Measurements from ENCODE around the gene ALG6. TPM values are rescaled to one million over a fixed set of nuclear protein-coding genes. Genes with fewer than 3 reads are reported as not detected.

Gene ALG6
- total RNA-seq (2022; extraction: Qiagen RNA extraction): 5.8 to 6.6 TPM (median 6.1 TPM) in 5 replicates

DNA sequence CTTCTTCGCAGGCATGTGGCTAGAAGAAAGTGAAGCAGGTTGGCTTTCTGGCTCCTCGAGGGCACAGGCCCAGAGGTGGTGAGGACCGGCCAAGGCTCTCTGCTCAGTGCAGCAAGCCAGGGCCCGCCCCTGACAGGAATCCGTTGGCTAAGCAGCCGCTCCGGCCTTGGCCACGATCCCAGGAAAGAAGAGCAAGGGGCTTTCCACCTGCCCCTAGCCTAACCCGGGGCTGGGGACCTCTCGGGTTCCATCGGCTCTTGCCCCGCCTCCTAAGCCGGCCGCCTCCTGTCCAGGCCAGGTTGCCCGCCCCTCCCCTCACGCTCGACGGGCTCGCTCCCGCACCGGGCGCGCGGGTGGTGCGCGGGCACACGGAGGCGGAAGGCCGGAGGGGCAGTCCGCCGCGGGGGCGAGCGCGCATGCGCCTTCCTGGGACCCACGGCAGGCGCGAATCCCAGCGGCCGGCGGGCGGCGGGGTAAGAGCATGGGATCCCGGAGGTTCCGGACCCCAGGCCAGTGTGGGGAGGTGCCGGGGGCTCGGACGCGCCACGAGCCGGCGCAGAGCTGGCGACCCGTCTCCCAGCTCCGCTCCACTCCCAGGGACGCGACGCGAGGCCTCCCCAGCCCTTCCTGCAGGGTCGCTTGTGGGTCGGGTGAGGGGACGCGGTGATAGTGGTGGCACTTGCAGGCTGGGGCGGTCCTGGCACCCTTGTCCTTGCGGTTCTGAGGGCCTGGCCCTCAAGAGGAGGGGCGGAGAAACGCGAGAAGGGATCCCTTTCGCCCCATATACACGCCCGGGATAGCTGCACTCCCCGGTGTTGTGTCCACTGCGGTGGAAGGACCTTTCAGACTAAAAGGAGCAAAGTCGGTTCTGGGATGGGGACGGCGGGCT is at the start of gene ALG6:
TSS of gene ALG6 (plus strand) at position 413 of the 889 bp plus-strand sequence. CDS start 3,351 bp downstream, outside the sequence.

DNA sequence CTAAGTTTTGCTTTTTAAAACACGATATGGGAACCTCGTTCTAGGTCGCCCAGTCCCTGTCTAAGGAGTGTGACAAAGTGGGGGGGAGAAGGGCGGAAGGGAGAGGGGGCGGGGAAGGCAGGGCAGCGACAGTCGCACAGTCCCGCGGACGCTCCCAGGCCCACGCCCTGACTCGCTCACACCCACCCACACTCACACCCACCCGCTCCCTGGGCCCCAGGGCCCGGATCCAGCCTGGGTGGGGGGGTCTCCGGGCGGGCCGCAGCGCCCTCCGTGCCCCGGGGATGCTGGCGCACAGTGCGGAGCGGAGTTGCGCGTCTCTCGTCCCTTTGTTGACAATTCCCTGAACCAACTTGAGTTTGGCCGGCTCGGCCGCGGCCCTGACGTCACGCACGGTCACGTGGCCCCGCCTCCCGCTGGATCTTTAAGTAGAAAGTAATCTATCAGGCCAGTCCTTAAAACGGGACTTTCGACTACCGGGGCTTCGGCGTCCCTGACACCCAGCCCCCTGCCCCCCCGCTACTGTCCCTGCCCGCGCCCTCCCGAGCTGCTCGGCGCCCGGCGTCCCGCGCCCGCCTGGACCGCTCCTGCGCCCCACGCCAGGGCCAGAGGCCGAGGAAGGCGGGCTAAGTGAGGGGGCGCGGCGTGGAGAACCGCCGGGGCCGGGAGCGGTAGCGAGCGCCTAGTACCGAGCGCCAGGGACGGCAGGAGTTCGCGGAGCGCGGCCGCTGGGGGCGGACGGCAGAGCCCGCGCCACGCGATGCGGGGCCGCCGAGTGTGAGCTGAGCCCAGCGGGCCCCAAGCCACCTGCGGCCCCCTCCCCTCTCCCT is 45.1 kb upstream of the ALG6 start, which contains the start of gene FOXD3:
TSS of gene FOXD3 (plus strand) at position 454 of the 830 bp plus-strand sequence. CDS start 492 bp downstream, outside the sequence.

Other genes with a start within 250 kb of the ALG6 start
- gene FOXD3, start 45.1 kb upstream of the ALG6 start, total RNA-seq (2022; extraction: Qiagen RNA extraction): 0.59 to 1.2 TPM (median 0.85 TPM) in 5 replicates
- gene ITGB3BP, start 155.6 kb downstream of the ALG6 start, total RNA-seq (2022; extraction: Qiagen RNA extraction): 24.2 to 29.1 TPM (median 25.0 TPM) in 5 replicates
- gene EFCAB7, start 155.9 kb downstream of the ALG6 start, total RNA-seq (2022; extraction: Qiagen RNA extraction): 2.3 to 4.0 TPM (median 3.0 TPM) in 5 replicates
- gene PGM1, start 225.8 kb downstream of the ALG6 start, total RNA-seq (2022; extraction: Qiagen RNA extraction): 33.6 to 40.2 TPM (median 37.7 TPM) in 5 replicates

All from A549 treated with CORT108297 at 1 μM for 4 hours (cell line).